ENCODE measurements around the gene PAK6. TPM values are rescaled to one million over a fixed set of nuclear protein-coding genes. Genes with fewer than 3 reads are reported as not detected.

The PAK6 gene
- total RNA-seq, 4 donors from 2014 or later, result 0.33 to 0.52 (median 0.45) TPM; not detected in 1

DNA sequence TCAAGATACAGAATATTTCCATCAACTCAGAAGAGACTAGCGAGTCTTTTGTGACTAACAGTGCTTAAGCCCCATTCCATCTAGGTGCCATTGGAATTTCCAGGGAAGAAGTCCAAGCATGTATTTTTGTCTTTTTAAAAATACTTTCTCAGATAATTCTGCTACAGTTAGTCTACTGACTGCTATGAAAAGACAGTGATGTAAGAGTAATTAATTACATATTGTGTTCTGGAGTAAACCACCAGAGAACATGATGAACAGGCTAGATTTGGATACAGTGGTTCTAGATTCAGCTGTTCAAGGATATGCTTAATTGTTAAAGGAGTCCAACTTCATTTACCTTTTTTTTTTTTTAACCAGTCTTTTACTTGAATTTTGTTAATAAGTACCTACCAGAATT lies 34.8 kb upstream of the PAK6 start:
- no peak for TF ChIP-seq POLR2A (IDR thresholded peaks at IDR 0.05; ENCODE audit: low read depth)
- TF ChIP-seq EP300 (IDR thresholded peaks at IDR 0.05), result no peak
- TF ChIP-seq POLR2AphosphoS5 (IDR thresholded peaks at IDR 0.05), result no peak
- TF ChIP-seq, protein P1, sequence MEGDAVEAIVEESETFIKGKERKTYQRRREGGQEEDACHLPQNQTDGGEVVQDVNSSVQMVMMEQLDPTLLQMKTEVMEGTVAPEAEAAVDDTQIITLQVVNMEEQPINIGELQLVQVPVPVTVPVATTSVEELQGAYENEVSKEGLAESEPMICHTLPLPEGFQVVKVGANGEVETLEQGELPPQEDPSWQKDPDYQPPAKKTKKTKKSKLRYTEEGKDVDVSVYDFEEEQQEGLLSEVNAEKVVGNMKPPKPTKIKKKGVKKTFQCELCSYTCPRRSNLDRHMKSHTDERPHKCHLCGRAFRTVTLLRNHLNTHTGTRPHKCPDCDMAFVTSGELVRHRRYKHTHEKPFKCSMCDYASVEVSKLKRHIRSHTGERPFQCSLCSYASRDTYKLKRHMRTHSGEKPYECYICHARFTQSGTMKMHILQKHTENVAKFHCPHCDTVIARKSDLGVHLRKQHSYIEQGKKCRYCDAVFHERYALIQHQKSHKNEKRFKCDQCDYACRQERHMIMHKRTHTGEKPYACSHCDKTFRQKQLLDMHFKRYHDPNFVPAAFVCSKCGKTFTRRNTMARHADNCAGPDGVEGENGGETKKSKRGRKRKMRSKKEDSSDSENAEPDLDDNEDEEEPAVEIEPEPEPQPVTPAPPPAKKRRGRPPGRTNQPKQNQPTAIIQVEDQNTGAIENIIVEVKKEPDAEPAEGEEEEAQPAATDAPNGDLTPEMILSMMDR (IDR thresholded peaks at IDR 0.05), result no peak
- Histone ChIP-seq H3K27me3 (no peaks in the 10 kb centered on the region), H3K4me1 (no peaks in the 10 kb centered on the region), H3K4me3 (no peak overlapping the region), H3K36me3 (no peaks in the 10 kb centered on the region), H3K9me3 (no peaks in the 10 kb centered on the region), H3K27ac (replicated peaks in 1 of 4) (no peak overlapping the region)
- DNase-seq (ENCODE audit: extremely low spot score), result no peak
- WGBS, result 63% methylated on average over 1 of the region's 1 CpG
- intact Hi-C loops (cut with DNase I), result no loop called here

DNA sequence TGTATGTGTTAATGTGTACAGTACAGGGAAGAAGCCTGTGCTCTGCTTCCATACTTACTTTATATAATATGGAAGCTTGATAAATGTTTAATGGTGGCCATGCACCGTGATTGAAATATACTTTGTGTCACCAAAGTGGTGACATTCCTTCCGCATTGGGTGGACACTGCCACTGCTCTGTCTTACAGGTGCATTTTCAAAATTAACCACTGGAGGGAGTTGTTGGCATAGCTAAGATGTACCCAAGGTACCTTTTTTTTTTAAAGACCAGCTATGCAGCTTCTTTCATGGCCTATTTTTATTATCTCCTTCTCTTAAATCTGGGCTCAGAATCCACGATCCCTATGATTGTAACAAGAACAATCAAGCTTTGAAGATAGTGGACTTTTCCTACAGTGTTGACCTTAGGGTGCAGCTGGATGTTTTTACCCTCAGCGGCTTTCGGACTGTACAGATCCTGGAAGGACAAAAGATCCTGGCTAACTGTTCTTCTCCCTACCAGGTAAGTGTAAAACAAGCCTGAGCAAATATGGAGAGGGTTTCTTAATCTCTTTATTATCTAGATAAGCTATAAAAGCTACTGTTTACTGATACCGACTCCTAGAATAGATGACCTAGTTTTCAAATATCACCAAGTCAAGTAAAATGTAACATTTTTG lies 21.6 kb upstream of the PAK6 start:
- 51% methylated on average over 6 of the region's 6 CpGs for WGBS
- no peak for TF ChIP-seq POLR2AphosphoS5 (IDR thresholded peaks at IDR 0.05)
- TF ChIP-seq, protein P1 (IDR thresholded peaks at IDR 0.05), result peak; percentile 85 to 93 (median 87)
- no peak for DNase-seq (ENCODE audit: extremely low spot score)
- no peaks in the 10 kb centered on the region for H3K27me3 ChIP-seq
- no peaks in the 10 kb centered on the region for H3K36me3 ChIP-seq
- H3K4me3 ChIP-seq, result no peak overlapping the region
- H3K9me3 ChIP-seq, result no peaks in the 10 kb centered on the region
- intact Hi-C loops (cut with DNase I), result loop anchor here (1.0 to 5.0 kb wide), 2 partner anchors 57 to 175 kb away; no protein-coding TSS in a partner anchor
- no peaks in the 10 kb centered on the region for H3K4me1 ChIP-seq
- no peak overlapping the region for H3K27ac ChIP-seq (replicated peaks in 1 of 4)

DNA sequence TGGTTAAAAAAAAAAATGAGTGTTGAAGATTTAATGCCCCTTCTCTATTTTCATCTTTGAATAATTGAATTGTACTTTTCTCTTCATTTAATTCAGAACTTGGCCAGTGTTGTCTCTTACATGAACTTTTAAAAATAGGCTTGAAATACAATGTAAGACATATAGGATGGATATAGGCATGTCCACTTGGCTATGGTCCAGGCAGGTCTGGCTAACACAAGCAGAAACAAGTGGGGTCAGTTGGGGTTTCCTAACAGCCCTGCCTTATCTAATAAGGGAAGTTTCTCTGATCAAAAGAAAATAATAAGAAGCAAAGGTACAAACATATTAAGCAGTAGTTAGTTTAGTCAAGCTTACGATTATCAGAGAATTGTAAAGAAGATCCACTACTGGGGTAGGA lies 19.1 kb upstream of the PAK6 start:
- WGBS, result 100% methylated on average over 1 of the region's 1 CpG

DNA sequence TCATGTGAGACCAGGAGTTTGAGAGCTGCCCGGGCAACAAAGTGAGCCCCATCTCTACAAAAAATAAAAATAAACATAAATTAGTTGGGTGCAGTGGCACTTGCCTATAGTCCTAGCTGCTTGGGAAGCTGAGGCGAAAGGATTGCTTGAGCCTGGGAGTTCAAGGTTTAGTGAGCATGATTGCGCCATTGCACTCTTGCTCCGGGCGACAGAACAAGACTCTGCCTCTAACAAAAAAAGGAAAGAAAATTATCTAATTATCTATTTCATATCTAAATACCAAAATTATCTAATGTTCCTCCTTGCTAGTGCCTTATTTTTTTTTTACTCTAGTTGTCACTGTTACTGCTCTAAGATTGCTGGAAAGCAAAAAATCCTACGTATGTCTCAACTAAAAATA lies 16.7 kb upstream of the PAK6 start:
- H3K27me3 ChIP-seq, result no peaks in the 10 kb centered on the region
- no peak overlapping the region for H3K27ac ChIP-seq (replicated peaks in 1 of 4)
- H3K9me3 ChIP-seq, result no peaks in the 10 kb centered on the region
- H3K4me1 ChIP-seq, result no peaks in the 10 kb centered on the region
- intact Hi-C loops (cut with DNase I), result loop anchor here (10.0 kb wide), 1 partner anchor 203 kb away; no protein-coding TSS in a partner anchor
- no peaks in the 10 kb centered on the region for H3K36me3 ChIP-seq
- TF ChIP-seq EP300 (IDR thresholded peaks at IDR 0.05) (no peak), POLR2A (IDR thresholded peaks at IDR 0.05; ENCODE audit: low read depth) (no peak), POLR2AphosphoS5 (IDR thresholded peaks at IDR 0.05) (no peak)
- TF ChIP-seq, protein P1 (IDR thresholded peaks at IDR 0.05), result no peak
- no peak for DNase-seq (ENCODE audit: extremely low spot score)
- 90% methylated on average over 6 of the region's 6 CpGs for WGBS
- no peak overlapping the region for H3K4me3 ChIP-seq

More for the DNA sequence above, 19.1 kb upstream of the PAK6 start:
- H3K36me3 ChIP-seq, result no peaks in the 10 kb centered on the region
- intact Hi-C loops (cut with DNase I), result loop anchor here (5.0 to 10.0 kb wide), 2 partner anchors 178 to 205 kb away; no protein-coding TSS in a partner anchor
- no peaks in the 10 kb centered on the region for H3K4me1 ChIP-seq
- H3K27me3 ChIP-seq, result no peaks in the 10 kb centered on the region
- H3K9me3 ChIP-seq, result no peaks in the 10 kb centered on the region
- no peak for TF ChIP-seq EP300 (IDR thresholded peaks at IDR 0.05)
- TF ChIP-seq, protein P1 (IDR thresholded peaks at IDR 0.05), result no peak
- TF ChIP-seq POLR2AphosphoS5 (IDR thresholded peaks at IDR 0.05), result no peak
- TF ChIP-seq POLR2A (IDR thresholded peaks at IDR 0.05; ENCODE audit: low read depth), result no peak
- H3K27ac ChIP-seq (replicated peaks in 1 of 4), result no peak overlapping the region
- DNase-seq (ENCODE audit: extremely low spot score), result no peak
- no peak overlapping the region for H3K4me3 ChIP-seq

DNA sequence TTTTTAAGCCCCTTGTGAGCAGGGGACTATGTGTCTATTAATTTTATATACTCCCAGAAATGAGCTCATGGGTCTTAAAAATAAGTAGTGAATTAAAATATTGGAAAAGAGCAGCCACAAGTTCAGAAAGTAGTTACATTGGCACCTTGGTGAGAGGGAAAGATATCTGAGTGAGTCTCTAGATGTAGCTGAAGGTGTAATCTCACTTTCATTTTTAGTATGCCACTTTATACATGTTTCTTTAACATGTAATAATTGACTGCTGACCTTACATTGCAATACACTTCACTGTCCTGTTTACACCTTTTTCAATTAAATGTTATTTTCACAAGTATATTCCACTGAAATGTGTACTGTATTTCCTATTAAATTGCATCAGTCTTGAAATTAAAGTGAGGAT lies 12.1 kb upstream of the PAK6 start:
- Histone ChIP-seq H3K4me1 (no peaks in the 10 kb centered on the region), H3K27me3 (no peaks in the 10 kb centered on the region), H3K27ac (replicated peaks in 1 of 4) (no peak overlapping the region), H3K4me3 (no peak overlapping the region), H3K9me3 (no peaks in the 10 kb centered on the region), H3K36me3 (no peaks in the 10 kb centered on the region)
- no peak for DNase-seq (ENCODE audit: extremely low spot score)
- intact Hi-C loops (cut with DNase I), result loop anchor here (10.0 kb wide), 1 partner anchor 198 kb away; no protein-coding TSS in a partner anchor
- no peak for TF ChIP-seq EP300 (IDR thresholded peaks at IDR 0.05)
- no peak for TF ChIP-seq POLR2A (IDR thresholded peaks at IDR 0.05; ENCODE audit: low read depth)
- no peak for TF ChIP-seq POLR2AphosphoS5 (IDR thresholded peaks at IDR 0.05)
- TF ChIP-seq, protein P1 (IDR thresholded peaks at IDR 0.05), result no peak
